ENCODE results near the gene PGP. TPM values are rescaled to one million over a fixed set of nuclear protein-coding genes. Genes with fewer than 3 reads are reported as not detected.

The PGP gene
- total RNA-seq, 1 experiment from 2014 or later: 32.6 TPM

DNA sequence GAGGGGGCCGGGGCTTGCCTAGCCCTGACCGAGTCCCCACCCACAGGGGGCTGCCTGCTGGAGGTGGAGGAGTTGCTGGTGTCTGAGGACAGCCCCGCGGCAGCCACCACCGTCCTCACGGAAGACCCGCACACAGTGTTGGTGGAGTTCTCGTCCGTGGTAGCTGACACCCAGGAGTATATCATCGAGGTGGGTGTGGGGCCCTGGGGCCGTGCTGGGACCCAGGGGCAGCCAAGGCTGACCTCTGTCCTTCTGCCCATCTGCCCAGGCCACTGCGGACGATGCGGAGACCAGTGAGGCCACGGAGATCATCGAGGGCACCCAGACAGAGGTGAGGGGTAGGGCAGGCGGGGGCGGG is 20.2 kb upstream of the PGP start:
- Histone ChIP-seq H3K9ac (ENCODE audit: low read length) (no peak overlapping the region), H3K79me2 (ENCODE audit: insufficient read depth, low read length) (peaks cover 3% of the 10 kb centered on the region; the same call in 1 of the 2 replicates), H3K27me3 (ENCODE audit: insufficient read depth, low read length) (no peaks in the 10 kb centered on the region), H3K27ac (ENCODE audit: low read depth, low read length) (no peak overlapping the region), H3K4me1 (ENCODE audit: control insufficient read depth in 1 of 2, insufficient read depth in 2 of 2, low read length in 2 of 2) (peaks cover 0 to 14% of the 10 kb centered on the region in 2 experiments; a peak in 2 of 4 replicates), H3K9me2 (ENCODE audit: insufficient read depth) (no peaks in the 10 kb centered on the region), H2AFZ (ENCODE audit: low read depth, low read length, poor library complexity, severe bottlenecking) (no peak overlapping the region), H4K20me1 (ENCODE audit: insufficient read depth) (no peaks in the 10 kb centered on the region), H3K4me3 (replicated peaks in 1 of 2; ENCODE audit: low read depth in 1 of 2, low read length in 2 of 2) (no peak overlapping the region), H3K4me2 (ENCODE audit: low read length) (no peak overlapping the region), H3K36me3 (ENCODE audit: control insufficient read depth in 1 of 2, insufficient read depth in 2 of 2, low read length in 2 of 2) (peaks cover 5 to 6% of the 10 kb centered on the region in 2 experiments; a peak in 2 of 4 replicates), H3K9me3 (ENCODE audit: control insufficient read depth in 1 of 2, insufficient read depth in 1 of 2, low read depth in 1 of 2, low read length in 2 of 2) (no peaks in the 10 kb centered on the region)
- ChIA-PET CTCF (no interaction called here), POLR2A (interaction anchor here (1.2 kb wide), 1 partner anchor 17 kb away, joined by 3 read pairs; the partner anchor contains the start of gene ECI1), RAD21 (ENCODE audit: low non-redundant PET in 1 of 2, low total read pairs in 2 of 2, uncharacterized antibody in 2 of 2, unreplicated experiment in 2 of 2) (no interaction called here)
- no TSS peak for BruUV-seq (replicated peaks)
- TF ChIP-seq EGR1 (IDR thresholded peaks at IDR 0.05; ENCODE audit: low read depth) (no peak), RAD21 (IDR thresholded peaks at IDR 0.05; ENCODE audit: low read depth) (no peak), CBX3 (IDR thresholded peaks at IDR 0.05; ENCODE audit: low read depth) (no peak), POLR2A (IDR thresholded peaks at IDR 0.05; ENCODE audit: borderline replicate concordance, extremely low read depth, insufficient read depth, insufficient read length) (no peak), CEBPB (IDR thresholded peaks at IDR 0.05; ENCODE audit: low read depth) (no peak), SP1 (IDR thresholded peaks at IDR 0.05; ENCODE audit: low read depth) (no peak), ELF1 (IDR thresholded peaks at IDR 0.05; ENCODE audit: borderline replicate concordance, low read depth) (no peak), SRF (IDR thresholded peaks at IDR 0.05; ENCODE audit: low read depth) (no peak), JUND (IDR thresholded peaks at IDR 0.05) (no peak)
- TF ChIP-seq, protein P1, sequence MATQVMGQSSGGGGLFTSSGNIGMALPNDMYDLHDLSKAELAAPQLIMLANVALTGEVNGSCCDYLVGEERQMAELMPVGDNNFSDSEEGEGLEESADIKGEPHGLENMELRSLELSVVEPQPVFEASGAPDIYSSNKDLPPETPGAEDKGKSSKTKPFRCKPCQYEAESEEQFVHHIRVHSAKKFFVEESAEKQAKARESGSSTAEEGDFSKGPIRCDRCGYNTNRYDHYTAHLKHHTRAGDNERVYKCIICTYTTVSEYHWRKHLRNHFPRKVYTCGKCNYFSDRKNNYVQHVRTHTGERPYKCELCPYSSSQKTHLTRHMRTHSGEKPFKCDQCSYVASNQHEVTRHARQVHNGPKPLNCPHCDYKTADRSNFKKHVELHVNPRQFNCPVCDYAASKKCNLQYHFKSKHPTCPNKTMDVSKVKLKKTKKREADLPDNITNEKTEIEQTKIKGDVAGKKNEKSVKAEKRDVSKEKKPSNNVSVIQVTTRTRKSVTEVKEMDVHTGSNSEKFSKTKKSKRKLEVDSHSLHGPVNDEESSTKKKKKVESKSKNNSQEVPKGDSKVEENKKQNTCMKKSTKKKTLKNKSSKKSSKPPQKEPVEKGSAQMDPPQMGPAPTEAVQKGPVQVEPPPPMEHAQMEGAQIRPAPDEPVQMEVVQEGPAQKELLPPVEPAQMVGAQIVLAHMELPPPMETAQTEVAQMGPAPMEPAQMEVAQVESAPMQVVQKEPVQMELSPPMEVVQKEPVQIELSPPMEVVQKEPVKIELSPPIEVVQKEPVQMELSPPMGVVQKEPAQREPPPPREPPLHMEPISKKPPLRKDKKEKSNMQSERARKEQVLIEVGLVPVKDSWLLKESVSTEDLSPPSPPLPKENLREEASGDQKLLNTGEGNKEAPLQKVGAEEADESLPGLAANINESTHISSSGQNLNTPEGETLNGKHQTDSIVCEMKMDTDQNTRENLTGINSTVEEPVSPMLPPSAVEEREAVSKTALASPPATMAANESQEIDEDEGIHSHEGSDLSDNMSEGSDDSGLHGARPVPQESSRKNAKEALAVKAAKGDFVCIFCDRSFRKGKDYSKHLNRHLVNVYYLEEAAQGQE (IDR thresholded peaks at IDR 0.05; ENCODE audit: low read depth): no peak
- TF ChIP-seq, protein P2, sequence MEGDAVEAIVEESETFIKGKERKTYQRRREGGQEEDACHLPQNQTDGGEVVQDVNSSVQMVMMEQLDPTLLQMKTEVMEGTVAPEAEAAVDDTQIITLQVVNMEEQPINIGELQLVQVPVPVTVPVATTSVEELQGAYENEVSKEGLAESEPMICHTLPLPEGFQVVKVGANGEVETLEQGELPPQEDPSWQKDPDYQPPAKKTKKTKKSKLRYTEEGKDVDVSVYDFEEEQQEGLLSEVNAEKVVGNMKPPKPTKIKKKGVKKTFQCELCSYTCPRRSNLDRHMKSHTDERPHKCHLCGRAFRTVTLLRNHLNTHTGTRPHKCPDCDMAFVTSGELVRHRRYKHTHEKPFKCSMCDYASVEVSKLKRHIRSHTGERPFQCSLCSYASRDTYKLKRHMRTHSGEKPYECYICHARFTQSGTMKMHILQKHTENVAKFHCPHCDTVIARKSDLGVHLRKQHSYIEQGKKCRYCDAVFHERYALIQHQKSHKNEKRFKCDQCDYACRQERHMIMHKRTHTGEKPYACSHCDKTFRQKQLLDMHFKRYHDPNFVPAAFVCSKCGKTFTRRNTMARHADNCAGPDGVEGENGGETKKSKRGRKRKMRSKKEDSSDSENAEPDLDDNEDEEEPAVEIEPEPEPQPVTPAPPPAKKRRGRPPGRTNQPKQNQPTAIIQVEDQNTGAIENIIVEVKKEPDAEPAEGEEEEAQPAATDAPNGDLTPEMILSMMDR (IDR thresholded peaks at IDR 0.05 in 2 of 3, conservative IDR thresholded peaks at IDR 0.05 in 1 of 3; ENCODE audit: borderline replicate concordance in 1 of 3, insufficient read depth in 1 of 3, low read depth in 2 of 3, low read length in 2 of 3): no peak
- intact Hi-C loops (cut with micrococcal nuclease): no loop called here
- no peak for ATAC-seq
- no peak for DNase-seq (ENCODE audit: low read depth, low spot score)
